Lower leg skin (tissue), 4 donors: Measurements from ENCODE around the gene COL4A2. TPM values are rescaled to one million over a fixed set of nuclear protein-coding genes. Genes with fewer than 3 reads are reported as not detected.

ENCODE experiments used
- DNase-seq, 2 donors: peaks; one replicate each; pipeline ENCODE4 v3.0.0-alpha.2; 2019; ENCODE audit warnings: low spot score in 2 of 2
- H3K4me3 ChIP-seq: fragments of 200-600 bp; sonication (generic); 2 replicates; pipeline ENCODE4 v1.5.1; 2017; ENCODE audit warnings: mild to moderate bottlenecking, low read depth; ENCODE audit not compliant: poor library complexity, severe bottlenecking
- CTCF ChIP-seq, 3 donors: fragments of 450-650 bp; IDR thresholded peaks; one replicate each; pipeline ENCODE4 v1.5.1; 2016; ENCODE audit warnings: antibody characterized with exemption in 3 of 3, mild to moderate bottlenecking in 3 of 3, moderate library complexity in 2 of 3
- POLR2A ChIP-seq, 2 donors: fragments of 450-650 bp; IDR thresholded peaks; one replicate each; pipeline ENCODE4 v1.6.1; 2016 to 2017; ENCODE audit warnings: antibody characterized with exemption in 2 of 2, mild to moderate bottlenecking in 1 of 2, moderate library complexity in 1 of 2
- WGBS, 2 donors: methylation state at CpG; one replicate each; pipeline ENCODE4 v1.1.5; 2018; 5-methylcytosine and 5-hydroxymethylcytosine counted together
- intact Hi-C: fragments of 100-400 bp; cut with DNase I; formaldehyde crosslinking; loops from one replicate; pipeline ENCODE4 v1.15.0; 2023; ENCODE audit warnings: low total_unique reads
- total RNA-seq, 4 donors: library from RNA; depleted of rRNA; stranded (reverse); fragments of >200 nt; gene quantifications; one replicate each; pipeline ENCODE4 v1.1.0, GENCODE V29; 2016

Gene COL4A2
- total RNA-seq, 4 donors from 2014 or later: 40.8 to 119 (median 58.9) TPM

- no peak for TF ChIP-seq POLR2A (IDR thresholded peaks at IDR 0.05)
- TF ChIP-seq CTCF (IDR thresholded peaks at IDR 0.05): no peak
- DNase-seq: peak in 1 of 2 donors; percentile 76
- no peak overlapping the region for H3K4me3 ChIP-seq
- intact Hi-C loops: no loop called here
- 80 to 85% methylated on average over 13 of the region's 13 CpGs for WGBS, 2 donors
These were observed 124.6 kb downstream of the COL4A2 start for GRCh38 chr13:110431425-110432294.

GRCh38 chr13:110432522-110432921 lies 125.4 kb downstream of the COL4A2 start:
- TF ChIP-seq CTCF (IDR thresholded peaks at IDR 0.05) (no peak), POLR2A (IDR thresholded peaks at IDR 0.05) (no peak)
- no peak overlapping the region for H3K4me3 ChIP-seq
- WGBS, 2 donors: 80 to 89% methylated on average over 3 of the region's 3 CpGs
- DNase-seq: no peak
- intact Hi-C loops: no loop called here

GRCh38 chr13:110433014-110433413 lies 125.9 kb downstream of the COL4A2 start:
- WGBS, 2 donors: 72 to 74% methylated on average over 11 to 14 of the region's 14 CpGs

GRCh38 chr13:110434629-110435028 lies 127.5 kb downstream of the COL4A2 start:
- H3K4me3 ChIP-seq: no peak overlapping the region
- peak in 1 of 2 donors; percentile 40 for DNase-seq
- WGBS, 2 donors: 86 to 88% methylated on average over 9 of the region's 9 CpGs
- TF ChIP-seq CTCF (IDR thresholded peaks at IDR 0.05): no peak
- TF ChIP-seq POLR2A (IDR thresholded peaks at IDR 0.05): no peak
- intact Hi-C loops: no loop called here

More at GRCh38 chr13:110433014-110433413, 125.9 kb downstream of the COL4A2 start:
- TF ChIP-seq CTCF (IDR thresholded peaks at IDR 0.05) (no peak), POLR2A (IDR thresholded peaks at IDR 0.05) (no peak)
- DNase-seq: peak in 1 of 2 donors; percentile 86
- intact Hi-C loops: no loop called here
- no peak overlapping the region for H3K4me3 ChIP-seq

GRCh38 chr13:110435331-110435730 lies 128.2 kb downstream of the COL4A2 start:
- intact Hi-C loops: no loop called here
- WGBS, 2 donors: 91 to 92% methylated on average over 5 of the region's 5 CpGs
- DNase-seq: no peak
- TF ChIP-seq CTCF (IDR thresholded peaks at IDR 0.05) (no peak), POLR2A (IDR thresholded peaks at IDR 0.05) (no peak)
- no peak overlapping the region for H3K4me3 ChIP-seq
